BJ (cell line): ENCODE measurements around the gene PNMA8A. TPM values are rescaled to one million over a fixed set of nuclear protein-coding genes. Genes with fewer than 3 reads are reported as not detected.

Experiments used
- CTCF ChIA-PET: fragments of 350-600 bp; formaldehyde crosslinking; extraction: SDS; loops from one replicate; lab custom pipeline; 2021; ENCODE audit warnings: antibody characterized with exemption, inconsistent platforms; lab: Yijun Ruan, JAX
- POLR2A ChIA-PET: fragments of 300-600 bp; sonication (Branson Sonifier 250); formaldehyde crosslinking; extraction: SDS; loops from one replicate; lab custom pipeline; 2021; ENCODE audit warnings: antibody characterized with exemption; lab: Charles Lee
- DNase-seq: peaks from one replicate; pipeline ENCODE4 v3.0.0-alpha.2; 2011; ENCODE audit warnings: low read depth
- H3K27me3 ChIP-seq: 2 replicates; pipeline ENCODE4 v1.6.0; 2011; ENCODE audit warnings: low read length; ENCODE audit not compliant: control insufficient read depth, insufficient read depth
- H3K36me3 ChIP-seq: 2 replicates; pipeline ENCODE4 v1.5.1; 2011; ENCODE audit warnings: low read length; ENCODE audit not compliant: control insufficient read depth, insufficient read depth
- H3K4me3 ChIP-seq: 2 replicates; pipeline ENCODE4 v1.5.1; 2011; ENCODE audit warnings: low read depth, mild to moderate bottlenecking, control low read depth, low read length
- CTCF ChIP-seq: IDR thresholded peaks from 2 replicates; pipeline ENCODE4 v1.5.1; 2011; ENCODE audit warnings: low read depth, mild to moderate bottlenecking, control low read depth, inconsistent platforms, low read length, moderate library complexity; ENCODE audit not compliant: insufficient read depth
- polyA plus RNA-seq: library from polyadenylated mRNA; depleted of rRNA; stranded (reverse); fragments of >200 nt; gene quantifications from 2 replicates; pipeline ENCODE4 v1.2.3, GENCODE V29; 2011

Gene PNMA8A
- polyA plus RNA-seq, 1 experiment = 0.74 TPM

- no peaks in the 10 kb centered on the region for H3K27me3 ChIP-seq
- POLR2A ChIA-PET = no interaction called here
- no peak overlapping the region for H3K4me3 ChIP-seq
- CTCF ChIA-PET = interaction anchor here (1.0 to 1.9 kb wide), 2 partner anchors 14 to 79 kb away, joined by 4 to 6 read pairs; no protein-coding TSS in a partner anchor
- no peak for TF ChIP-seq CTCF
- H3K36me3 ChIP-seq = no peaks in the 10 kb centered on the region
- DNase-seq = no peak
Measured at GRCh38 chr19:46474211-46474610, 2.8 kb upstream of the PNMA8A start.

- no peaks in the 10 kb centered on the region for H3K27me3 ChIP-seq
- ChIA-PET POLR2A (no interaction called here), CTCF (interaction anchor here (0.9 to 1.9 kb wide), 3 partner anchors 9 to 77 kb away, joined by 3 to 6 read pairs (median 3); no protein-coding TSS in a partner anchor)
- H3K36me3 ChIP-seq = no peaks in the 10 kb centered on the region
- no peak overlapping the region for H3K4me3 ChIP-seq
- TF ChIP-seq CTCF = no peak
- DNase-seq = no peak
Measured at GRCh38 chr19:46472592-46472991, 1.2 kb upstream of the PNMA8A start.

- Histone ChIP-seq H3K36me3 (no peaks in the 10 kb centered on the region), H3K4me3 (no peak overlapping the region), H3K27me3 (no peaks in the 10 kb centered on the region)
- POLR2A ChIA-PET = no interaction called here
- DNase-seq = no peak
- TF ChIP-seq CTCF = no peak
- CTCF ChIA-PET = interaction anchor here (0.9 to 1.3 kb wide), 3 partner anchors 10 to 70 kb away, joined by 3 read pairs; no protein-coding TSS in a partner anchor
Measured at GRCh38 chr19:46471811-46472543, 614 bp upstream of the PNMA8A start.

GRCh38 chr19:46470376-46470775 lies 987 bp downstream of the PNMA8A start:
- Histone ChIP-seq H3K4me3 (no peak overlapping the region), H3K27me3 (no peaks in the 10 kb centered on the region), H3K36me3 (no peaks in the 10 kb centered on the region)
- ChIA-PET POLR2A (interaction anchor here (0.6 kb wide), 1 partner anchor 1526 kb away, joined by 3 read pairs; no protein-coding TSS in a partner anchor), CTCF (no interaction called here)
- no peak for DNase-seq
- no peak for TF ChIP-seq CTCF

GRCh38 chr19:46469541-46470185 lies 1.7 kb downstream of the PNMA8A start:
- no peak for TF ChIP-seq CTCF

More at GRCh38 chr19:46469541-46470185, 1.7 kb downstream of the PNMA8A start:
- ChIA-PET POLR2A (no interaction called here), CTCF (no interaction called here)
- no peak overlapping the region for H3K4me3 ChIP-seq
- no peaks in the 10 kb centered on the region for H3K36me3 ChIP-seq
- no peaks in the 10 kb centered on the region for H3K27me3 ChIP-seq
- no peak for DNase-seq
